GM20000 (cell line): ENCODE measurements around the gene NDUFA13.

Source experiments
- DNase-seq: peaks from one replicate; pipeline ENCODE4 v3.0.0; 2012; ENCODE audit warnings: low spot score
- TF ChIP-seq, protein P1 (sequence below): IDR thresholded peaks from 2 replicates; pipeline ENCODE4 v1.5.1; 2012; ENCODE audit warnings: mild to moderate bottlenecking, control low read depth; ENCODE audit errors: extremely low read depth, missing control alignments

NDUFA13 gene

DNA sequence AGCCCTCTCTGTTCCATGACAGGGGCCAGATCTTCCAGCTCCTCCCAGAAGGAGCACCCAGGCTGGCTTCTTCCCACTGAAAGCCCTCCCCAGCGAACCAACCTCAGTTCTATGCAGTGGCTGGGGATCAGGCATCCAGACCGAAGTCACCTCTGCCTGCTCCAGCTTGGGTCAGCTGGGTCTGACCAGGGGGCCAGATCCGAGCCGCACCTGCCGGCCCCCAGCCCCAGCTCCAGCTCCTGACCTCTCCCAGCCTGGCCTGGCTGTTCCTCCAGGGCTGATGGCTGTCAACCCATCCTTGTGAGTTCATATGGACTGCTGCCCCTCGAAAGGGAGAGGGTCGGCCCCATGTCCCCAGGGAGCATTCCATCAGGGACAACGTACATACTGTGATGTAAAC, 8.7 kb upstream of the NDUFA13 start:
- TF ChIP-seq, protein P1, sequence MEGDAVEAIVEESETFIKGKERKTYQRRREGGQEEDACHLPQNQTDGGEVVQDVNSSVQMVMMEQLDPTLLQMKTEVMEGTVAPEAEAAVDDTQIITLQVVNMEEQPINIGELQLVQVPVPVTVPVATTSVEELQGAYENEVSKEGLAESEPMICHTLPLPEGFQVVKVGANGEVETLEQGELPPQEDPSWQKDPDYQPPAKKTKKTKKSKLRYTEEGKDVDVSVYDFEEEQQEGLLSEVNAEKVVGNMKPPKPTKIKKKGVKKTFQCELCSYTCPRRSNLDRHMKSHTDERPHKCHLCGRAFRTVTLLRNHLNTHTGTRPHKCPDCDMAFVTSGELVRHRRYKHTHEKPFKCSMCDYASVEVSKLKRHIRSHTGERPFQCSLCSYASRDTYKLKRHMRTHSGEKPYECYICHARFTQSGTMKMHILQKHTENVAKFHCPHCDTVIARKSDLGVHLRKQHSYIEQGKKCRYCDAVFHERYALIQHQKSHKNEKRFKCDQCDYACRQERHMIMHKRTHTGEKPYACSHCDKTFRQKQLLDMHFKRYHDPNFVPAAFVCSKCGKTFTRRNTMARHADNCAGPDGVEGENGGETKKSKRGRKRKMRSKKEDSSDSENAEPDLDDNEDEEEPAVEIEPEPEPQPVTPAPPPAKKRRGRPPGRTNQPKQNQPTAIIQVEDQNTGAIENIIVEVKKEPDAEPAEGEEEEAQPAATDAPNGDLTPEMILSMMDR = no peak
- DNase-seq = no peak

DNA sequence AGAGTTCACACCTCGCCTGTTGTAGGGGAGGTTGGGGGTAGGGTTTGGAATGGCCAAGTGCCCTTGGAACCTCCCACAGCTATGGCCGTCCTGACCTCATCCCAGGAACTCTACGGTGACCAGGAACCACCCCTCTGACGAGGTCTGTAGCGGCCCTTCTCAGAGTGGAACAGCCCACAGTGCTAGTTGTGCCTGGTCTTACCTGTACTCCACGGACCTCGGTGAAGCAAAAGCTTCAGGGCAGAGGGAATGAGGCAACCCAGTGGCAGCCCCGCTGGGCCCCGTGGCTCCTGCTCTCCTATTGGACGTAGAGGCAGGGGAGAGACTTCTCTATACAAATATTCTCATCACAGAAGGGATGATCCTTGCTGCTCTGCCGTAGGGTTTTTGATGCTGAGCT, 7.8 kb upstream of the NDUFA13 start:
- TF ChIP-seq, protein P1 = no peak
- DNase-seq = no peak

- TF ChIP-seq, protein P1 = no peak
- DNase-seq = no peak
These were observed 5.6 kb upstream of the NDUFA13 start for GRCh38 chr19:19510432-19510831.

DNA sequence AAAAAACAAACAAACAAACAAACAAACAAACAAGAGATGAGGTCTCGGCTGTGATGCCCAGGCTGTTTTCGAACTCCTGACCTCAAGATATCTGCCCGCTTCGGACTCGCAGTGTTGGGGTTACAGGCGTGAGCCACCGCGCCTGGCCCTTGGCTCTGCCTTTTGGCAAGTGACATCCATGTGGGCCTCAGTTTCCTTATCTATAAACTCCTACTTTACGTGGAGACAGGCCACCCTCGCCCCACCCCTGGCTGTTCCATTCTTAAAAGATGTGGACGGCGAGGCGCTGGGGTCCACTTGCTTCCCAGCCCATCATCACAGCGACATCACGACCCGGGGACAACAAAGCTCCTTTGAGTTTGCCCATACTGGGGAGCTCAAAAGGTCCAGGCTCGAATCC, 2.3 kb upstream of the NDUFA13 start:
- TF ChIP-seq, protein P1 = no peak
- DNase-seq = no peak

DNA sequence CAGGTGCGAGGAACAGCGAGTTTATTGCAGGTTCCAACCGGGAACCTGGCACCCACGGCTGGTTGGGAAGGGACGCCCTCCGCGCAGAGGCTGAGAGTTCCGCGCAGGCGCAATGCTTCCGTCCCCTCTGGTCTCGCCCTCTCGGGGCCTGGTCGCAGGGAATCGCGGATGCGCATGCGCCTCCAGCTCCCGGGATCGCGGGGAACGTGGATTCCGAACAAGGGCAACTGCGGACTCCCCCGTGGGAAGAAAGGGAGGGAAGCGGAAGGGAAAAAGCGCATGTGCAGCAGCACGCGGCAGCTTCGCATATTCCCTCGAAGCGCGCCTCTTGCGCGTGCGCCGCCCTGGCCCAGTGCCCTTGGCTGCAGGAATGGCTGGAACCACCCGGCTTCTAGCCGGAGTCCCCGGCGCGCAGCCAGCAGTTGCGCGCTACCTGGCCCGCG, 1.8 kb upstream of the NDUFA13 start:
- TF ChIP-seq, protein P1 = no peak

DNA sequence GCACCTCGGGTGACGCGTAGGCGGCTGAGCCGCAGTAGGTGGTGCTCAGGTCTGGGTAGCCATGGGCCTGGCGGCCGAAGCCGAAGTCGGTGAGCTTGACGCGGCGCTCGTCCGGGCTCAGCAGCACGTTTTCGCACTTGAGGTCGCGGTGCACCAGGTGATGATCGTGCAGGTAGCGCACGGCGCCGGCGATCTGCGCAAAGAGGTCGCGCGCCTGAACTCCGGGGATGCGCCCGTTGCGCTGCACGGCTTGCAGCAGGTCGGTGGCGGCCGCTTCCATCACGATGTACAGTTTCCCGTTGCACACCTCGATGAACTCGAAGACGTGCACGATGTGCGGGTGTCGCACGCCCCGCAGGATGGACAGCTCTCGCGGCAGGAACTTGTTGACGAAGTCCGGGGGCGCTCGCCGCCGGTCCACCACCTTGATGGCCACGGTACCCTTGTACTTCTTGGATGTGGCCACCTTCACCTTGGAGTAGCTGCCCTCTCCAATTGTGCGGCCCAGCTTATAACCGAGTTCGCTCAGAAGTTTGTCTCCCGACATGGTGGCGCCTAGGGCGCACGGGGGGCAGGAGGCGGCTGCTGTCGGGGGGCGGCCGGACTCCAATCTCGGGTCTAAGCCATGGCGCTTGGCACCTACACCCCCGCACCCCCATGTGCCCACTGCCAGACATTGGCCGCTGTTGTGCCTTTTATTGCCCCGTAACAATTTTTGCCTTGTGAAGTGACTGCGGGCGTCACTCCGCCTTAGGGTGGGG, 964 bp upstream of the NDUFA13 start, which contains the start of gene TSSK6:
TSSK6 (minus strand) TSS at position 668 of the 761 bp plus-strand sequence; CDS start at position 547, 121 bp downstream.
- TF ChIP-seq, protein P1 = no peak
- DNase-seq = no peak

More for the DNA sequence above, 1.8 kb upstream of the NDUFA13 start:
- DNase-seq = no peak

GRCh38 chr19:19517235-19517619, 1.2 kb downstream of the NDUFA13 start:
- TF ChIP-seq, protein P1 = no peak
- DNase-seq = no peak
